ENCODE results near the gene SRP14. TPM values are rescaled to one million over a fixed set of nuclear protein-coding genes. Genes with fewer than 3 reads are reported as not detected.
"Not testable (repeated sequence)": the region's sequence is repeated elsewhere in the genome, so short reads cannot be mapped to it uniquely, and the experiment has no call there.

The SRP14 gene
- total RNA-seq, 1 donor from 2014 or later, result 571 TPM

GRCh38 chr15:40052604-40053003 lies 13.6 kb upstream of the SRP14 start:
- DNase-seq (ENCODE audit: extremely low read depth, low read depth, low spot score), result no peak

GRCh38 chr15:40051616-40052415 lies 12.8 kb upstream of the SRP14 start:
- no peak for DNase-seq (ENCODE audit: extremely low read depth, low read depth, low spot score)

- no peak for DNase-seq (ENCODE audit: extremely low read depth, low read depth, low spot score)
These were observed 11.9 kb upstream of the SRP14 start for GRCh38 chr15:40050788-40051470.

DNA sequence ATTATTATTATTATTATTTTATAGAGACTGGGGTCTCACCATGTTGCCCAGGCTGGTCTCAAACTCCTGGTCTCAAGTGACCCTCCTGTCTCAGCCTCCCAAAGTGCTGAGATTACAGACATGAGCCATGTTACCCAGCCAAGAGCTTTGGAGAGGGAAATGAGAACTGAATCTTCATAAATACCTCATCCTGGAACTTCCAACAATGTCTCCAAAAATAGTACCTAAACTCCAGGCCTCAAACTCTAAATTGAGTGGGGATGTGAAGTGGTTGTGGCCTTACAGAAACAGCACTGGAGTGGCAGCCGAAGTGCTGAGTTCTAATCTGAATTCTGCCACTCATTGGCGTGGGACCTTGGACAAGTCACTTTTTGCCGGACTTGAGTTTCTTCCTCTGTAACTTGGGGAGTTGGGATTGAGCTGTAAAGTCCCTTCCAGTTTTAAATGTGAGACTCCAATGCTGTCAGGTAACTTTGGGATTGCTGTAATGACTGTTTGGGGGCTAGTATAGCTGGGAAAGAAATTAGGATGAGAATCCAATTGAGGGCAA lies 10.0 kb upstream of the SRP14 start:
- no peak for DNase-seq (ENCODE audit: extremely low read depth, low read depth, low spot score)

DNA sequence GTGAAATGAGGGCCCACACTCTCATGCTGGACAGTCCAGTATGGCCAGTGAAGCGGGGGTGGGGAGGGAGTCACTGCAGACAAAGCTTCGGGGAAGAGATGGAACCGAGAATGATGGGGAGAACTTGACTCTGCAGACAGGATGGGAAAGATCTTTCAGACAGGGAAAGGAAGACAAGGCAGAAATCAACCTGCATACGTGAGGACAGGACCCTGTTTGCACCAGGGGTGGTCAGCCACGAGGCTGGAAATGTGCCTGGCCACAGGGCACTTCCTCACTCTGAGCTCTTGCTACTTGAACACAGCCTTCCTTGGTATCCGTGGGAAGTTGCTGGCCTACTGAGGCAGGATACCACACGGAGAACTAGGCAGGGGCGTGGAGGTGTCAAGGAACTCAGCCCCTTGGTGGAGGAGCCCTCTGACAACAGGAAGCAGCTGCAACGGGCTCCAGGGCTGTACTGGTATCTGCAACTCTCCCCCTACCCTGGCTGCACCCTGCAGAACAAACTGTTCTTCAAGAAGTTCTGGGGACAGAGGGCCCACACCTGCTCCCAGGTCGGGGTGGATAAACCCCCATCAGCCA lies 9.3 kb upstream of the SRP14 start:
- no peak for DNase-seq (ENCODE audit: extremely low read depth, low read depth, low spot score)

- DNase-seq (ENCODE audit: extremely low read depth, low read depth, low spot score), result no peak
These were observed 8.6 kb upstream of the SRP14 start for GRCh38 chr15:40047415-40048210.

- no peak for DNase-seq (ENCODE audit: extremely low read depth, low read depth, low spot score)
These were observed 7.9 kb upstream of the SRP14 start for GRCh38 chr15:40046721-40047414.

GRCh38 chr15:40045572-40046217 lies 6.7 kb upstream of the SRP14 start:
- no peak for DNase-seq (ENCODE audit: extremely low read depth, low read depth, low spot score)

GRCh38 chr15:40044717-40045571 lies 6.0 kb upstream of the SRP14 start:
- no peak for DNase-seq (ENCODE audit: extremely low read depth, low read depth, low spot score)

GRCh38 chr15:40043927-40044716 lies 5.1 kb upstream of the SRP14 start:
- DNase-seq (ENCODE audit: extremely low read depth, low read depth, low spot score), result no peak

DNA sequence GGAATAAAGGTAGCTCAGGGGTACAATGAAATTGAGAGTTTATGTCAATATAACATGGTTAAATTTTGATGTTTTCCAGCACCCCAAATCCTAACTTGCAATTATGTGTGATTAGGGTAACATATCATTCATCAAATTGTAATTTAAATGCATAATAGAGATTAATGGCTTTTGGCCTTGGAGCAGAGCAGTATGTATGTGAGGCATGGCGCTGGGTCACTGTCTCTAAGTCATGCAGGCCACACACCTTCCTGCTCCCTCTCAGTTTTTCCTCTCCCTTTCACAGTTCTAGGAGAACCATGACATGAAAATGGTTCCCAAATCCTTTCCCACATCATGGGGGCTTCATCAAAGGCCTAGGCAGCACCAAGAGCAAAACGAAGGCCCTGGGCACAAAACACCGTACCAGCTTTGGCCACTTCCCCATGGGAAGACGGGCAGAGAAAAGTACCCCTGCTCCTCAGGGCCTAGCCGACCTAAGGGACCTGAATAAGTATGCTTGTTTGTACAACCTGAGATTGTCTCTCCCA lies 3.9 kb upstream of the SRP14 start:
- no peak for DNase-seq (ENCODE audit: extremely low read depth, low read depth, low spot score)

- DNase-seq (ENCODE audit: extremely low read depth, low read depth, low spot score), result no peak
These were observed 1.8 kb upstream of the SRP14 start for GRCh38 chr15:40040770-40041169.

DNA sequence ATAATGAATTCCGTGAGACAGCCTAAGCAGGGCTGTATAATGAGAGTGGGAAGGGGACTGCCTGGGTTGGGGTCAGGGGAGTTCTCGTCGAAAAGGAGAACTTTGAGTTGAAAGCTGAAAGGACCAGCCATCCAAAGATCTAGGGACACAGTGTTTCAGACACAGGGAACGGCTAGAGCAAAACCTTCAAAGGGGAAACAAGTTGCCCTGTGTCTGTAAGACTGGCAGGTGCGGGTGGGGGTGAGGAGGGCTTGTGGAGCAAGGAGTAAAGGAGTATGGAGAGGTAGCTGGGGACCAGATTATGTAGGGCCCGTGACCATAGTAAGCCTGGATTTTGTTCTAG lies 1.3 kb upstream of the SRP14 start:
- no peak for DNase-seq (ENCODE audit: extremely low read depth, low read depth, low spot score)

DNA sequence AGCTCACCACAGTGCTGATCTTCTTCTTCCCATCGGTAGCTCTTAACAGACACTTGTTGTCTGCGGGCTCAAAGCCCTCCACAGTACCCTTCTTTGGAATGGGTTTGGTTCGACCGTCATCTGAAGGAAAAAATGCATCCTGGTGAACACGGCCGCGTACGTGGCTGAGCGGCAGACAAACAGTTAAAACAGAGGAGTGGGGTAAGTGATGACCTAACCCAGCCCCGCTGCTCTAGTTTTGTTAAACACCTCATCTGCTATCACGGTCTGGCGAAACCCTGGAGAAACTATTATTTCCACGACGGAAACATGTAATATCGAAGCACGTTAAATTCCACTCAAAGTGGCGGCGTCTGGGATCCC lies 725 bp downstream of the SRP14 start:
- no peak for DNase-seq (ENCODE audit: extremely low read depth, low read depth, low spot score)

DNA sequence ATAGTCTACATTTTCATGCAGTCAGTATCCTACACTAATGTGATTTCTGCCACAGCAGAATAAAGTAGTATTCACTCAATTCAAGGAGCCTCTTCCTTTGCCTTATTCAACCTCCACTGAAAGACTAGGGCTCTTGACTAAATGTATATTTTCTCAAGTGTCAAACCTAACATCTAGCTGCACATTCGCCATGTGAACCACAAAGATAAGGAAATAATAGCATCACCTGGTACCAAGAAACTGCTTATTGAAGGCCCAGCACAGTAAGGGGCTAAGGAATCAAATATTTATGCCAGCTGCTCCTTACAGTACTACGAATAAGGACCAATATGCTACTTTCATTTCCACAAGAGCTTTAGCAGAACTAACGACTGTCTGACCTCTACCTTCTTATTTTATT lies 1.3 kb downstream of the SRP14 start:
- DNase-seq (ENCODE audit: extremely low read depth, low read depth, low spot score), result no peak

- not testable (repeated sequence) for DNase-seq (ENCODE audit: extremely low read depth, low read depth, low spot score)
These were observed 3.8 kb downstream of the SRP14 start for GRCh38 chr15:40035182-40035581.

DNA sequence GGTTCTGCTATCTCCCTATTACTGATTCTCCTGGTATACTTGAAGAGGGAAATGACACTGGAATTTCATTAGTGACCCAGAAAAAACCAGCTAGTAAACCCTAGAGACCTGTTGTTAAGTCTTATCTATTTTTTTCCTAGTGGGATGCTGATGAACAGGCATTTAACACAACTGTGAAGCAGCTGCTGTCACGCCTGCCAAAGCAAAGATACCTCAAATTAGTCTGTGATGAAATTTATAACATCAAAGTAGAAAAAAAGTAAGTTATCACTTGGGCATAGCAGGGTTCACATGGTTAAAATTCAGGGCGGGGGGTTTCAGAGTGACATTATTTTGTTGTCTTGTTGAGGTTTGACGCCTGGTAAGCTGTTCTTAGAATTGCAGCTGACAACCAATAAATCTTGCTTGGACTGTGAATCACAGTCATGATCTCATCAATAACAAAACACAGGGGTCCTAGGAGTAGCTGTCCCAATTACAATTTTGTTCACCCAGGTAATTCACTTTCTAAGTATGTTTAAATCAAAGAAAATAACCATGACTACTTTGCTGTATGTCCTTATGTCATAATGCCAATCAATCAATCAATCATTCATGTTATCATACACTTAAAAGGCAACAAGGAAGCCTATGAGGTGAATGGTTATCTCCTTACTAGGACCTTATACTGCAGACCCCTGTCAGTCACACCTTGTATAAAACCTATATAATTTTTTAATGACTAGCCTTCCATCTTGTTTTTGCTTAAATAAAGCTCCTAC lies 4.6 kb downstream of the SRP14 start:
- no peak for DNase-seq (ENCODE audit: extremely low read depth, low read depth, low spot score)

All from glomerular endothelial cell (primary cell).